GM18526 (cell line): ENCODE measurements around the gene SGTA.
A peak's percentile ranks its signal among the peaks of the same experiment; 100 is the strongest.

Source experiments
- POLR2A ChIP-seq: IDR thresholded peaks from 3 replicates; pipeline ENCODE4 v1.6.1; 2011; ENCODE audit not compliant: insufficient read length; ENCODE audit errors: extremely low read depth

Gene SGTA

GRCh38 chr19:2756477-2756876 is 26.6 kb downstream of the SGTA start:
- no peak for TF ChIP-seq POLR2A

GRCh38 chr19:2755811-2756210 is 27.3 kb downstream of the SGTA start:
- no peak for TF ChIP-seq POLR2A

GRCh38 chr19:2755448-2755705 is 27.7 kb downstream of the SGTA start:
- no peak for TF ChIP-seq POLR2A

- no peak for TF ChIP-seq POLR2A
These were observed 28.2 kb downstream of the SGTA start for GRCh38 chr19:2754659-2755447.

- no peak for TF ChIP-seq POLR2A
These were observed 31.6 kb downstream of the SGTA start for GRCh38 chr19:2751438-2751830.

GRCh38 chr19:2750808-2751437 is 32.1 kb downstream of the SGTA start:
- no peak for TF ChIP-seq POLR2A

GRCh38 chr19:2747349-2747748 is 35.7 kb downstream of the SGTA start:
- TF ChIP-seq POLR2A: no peak

- TF ChIP-seq POLR2A: no peak
These were observed 39.0 kb downstream of the SGTA start for GRCh38 chr19:2744113-2744512.

- no peak for TF ChIP-seq POLR2A
These were observed 40.0 kb downstream of the SGTA start for GRCh38 chr19:2743099-2743498.

GRCh38 chr19:2740314-2740656 is 42.8 kb downstream of the SGTA start:
- TF ChIP-seq POLR2A: no peak

- peak; percentile 69 for TF ChIP-seq POLR2A
These were observed 43.3 kb downstream of the SGTA start, which contains the start of gene SLC39A3 for GRCh38 chr19:2739602-2740313. SLC39A3 (minus strand) TSS chr19:2740017; CDS start chr19:2737257, 2,760 bp downstream.

- TF ChIP-seq POLR2A: no peak
These were observed 46.4 kb downstream of the SGTA start for GRCh38 chr19:2736550-2737190.

- TF ChIP-seq POLR2A: no peak
These were observed 47.7 kb downstream of the SGTA start for GRCh38 chr19:2735374-2735773.

- TF ChIP-seq POLR2A: no peak
These were observed 48.3 kb downstream of the SGTA start for GRCh38 chr19:2734589-2735288.

GRCh38 chr19:2733930-2734588 is 49.0 kb downstream of the SGTA start:
- no peak for TF ChIP-seq POLR2A
